ENCODE measurements around the gene LMO2. TPM values are rescaled to one million over a fixed set of nuclear protein-coding genes. Genes with fewer than 3 reads are reported as not detected.

The LMO2 gene
- total RNA-seq, 3 donors from 2014 or later (not counting 1 experiment from before 2014, with no cell fraction given), result 2.8 to 9.6 (median 5.6) TPM

GRCh38 chr11:33898957-33899356 is 7.1 kb upstream of the LMO2 start:
- H3K4me1 ChIP-seq (ENCODE audit: control insufficient read depth, insufficient read depth, low read length), result peaks cover 36% of the 10 kb centered on the region
- no peak for TF ChIP-seq CTCF (IDR thresholded peaks at IDR 0.05)
- 89% methylated on average over 2 of the region's 3 CpGs for WGBS (ENCODE audit: insufficient coverage)

GRCh38 chr11:33897761-33898375 is 6.0 kb upstream of the LMO2 start:
- 65% methylated on average over 4 of the region's 4 CpGs for WGBS (ENCODE audit: insufficient coverage)
- intact Hi-C loops (cut with micrococcal nuclease), result no loop called here

More at GRCh38 chr11:33898957-33899356, 7.1 kb upstream of the LMO2 start:
- Histone ChIP-seq H3K4me3 (ENCODE audit: low read length) (no peak overlapping the region), H3K27ac (ENCODE audit: low read length) (no peak overlapping the region), H3K36me3 (ENCODE audit: control insufficient read depth, insufficient read depth, low read length) (no peaks in the 10 kb centered on the region), H3K27me3 (ENCODE audit: control insufficient read depth, insufficient read depth, low read length) (peaks cover 35% of the 10 kb centered on the region), H3K9me3 (ENCODE audit: control insufficient read depth, insufficient read depth, low read length) (no peaks in the 10 kb centered on the region)
- no peak for ATAC-seq
- H3K9me3 Mint-ChIP-seq, result no peaks in the 10 kb centered on the region
- intact Hi-C loops (cut with micrococcal nuclease), result no loop called here
- no peak overlapping the region for H3K4me3 Mint-ChIP-seq
- H3K27ac Mint-ChIP-seq, result no peak overlapping the region
- peaks cover 12 to 23% of the 10 kb centered on the region in 2 donors for H3K4me1 Mint-ChIP-seq
- H3K27me3 Mint-ChIP-seq (ENCODE audit: low read depth in 2 of 2), result peaks cover 48 to 84% of the 10 kb centered on the region in 2 donors
- no peaks in the 10 kb centered on the region for H3K36me3 Mint-ChIP-seq
- DNase-seq, result no peak

GRCh38 chr11:33896911-33897310 is 5.0 kb upstream of the LMO2 start:
- H3K36me3 ChIP-seq (ENCODE audit: control insufficient read depth, insufficient read depth, low read length), result no peaks in the 10 kb centered on the region
- Mint-ChIP-seq H3K9me3 (no peaks in the 10 kb centered on the region), H3K27me3 (ENCODE audit: low read depth in 2 of 2) (peaks cover 50 to 84% of the 10 kb centered on the region in 2 donors), H3K36me3 (no peaks in the 10 kb centered on the region), H3K4me1 (peaks cover 32 to 43% of the 10 kb centered on the region in 2 donors), H3K27ac (no peak overlapping the region), H3K4me3 (no peak overlapping the region)
- DNase-seq (no peak), ATAC-seq (no peak)
- TF ChIP-seq CTCF (IDR thresholded peaks at IDR 0.05), result no peak
- H3K4me3 ChIP-seq (ENCODE audit: low read length), result no peak overlapping the region
- no peak overlapping the region for H3K27ac ChIP-seq (ENCODE audit: low read length)
- peaks cover 56% of the 10 kb centered on the region for H3K4me1 ChIP-seq (ENCODE audit: control insufficient read depth, insufficient read depth, low read length)
- no CpG with 5 or more reads among the region's 2 CpGs for WGBS (ENCODE audit: insufficient coverage)
- peaks cover 42% of the 10 kb centered on the region for H3K27me3 ChIP-seq (ENCODE audit: control insufficient read depth, insufficient read depth, low read length)
- intact Hi-C loops (cut with micrococcal nuclease), result no loop called here
- H3K9me3 ChIP-seq (ENCODE audit: control insufficient read depth, insufficient read depth, low read length), result no peaks in the 10 kb centered on the region

More at GRCh38 chr11:33897761-33898375, 6.0 kb upstream of the LMO2 start:
- no peaks in the 10 kb centered on the region for H3K36me3 Mint-ChIP-seq
- TF ChIP-seq CTCF (IDR thresholded peaks at IDR 0.05), result no peak
- peaks cover 33% of the 10 kb centered on the region for H3K27me3 ChIP-seq (ENCODE audit: control insufficient read depth, insufficient read depth, low read length)
- peaks cover 22 to 33% of the 10 kb centered on the region in 2 donors for H3K4me1 Mint-ChIP-seq
- H3K4me1 ChIP-seq (ENCODE audit: control insufficient read depth, insufficient read depth, low read length), result peaks cover 47% of the 10 kb centered on the region
- no peaks in the 10 kb centered on the region for H3K9me3 Mint-ChIP-seq
- H3K36me3 ChIP-seq (ENCODE audit: control insufficient read depth, insufficient read depth, low read length), result no peaks in the 10 kb centered on the region
- no peak overlapping the region for H3K27ac Mint-ChIP-seq
- no peak overlapping the region for H3K4me3 Mint-ChIP-seq
- ATAC-seq, result no peak
- no peak overlapping the region for H3K4me3 ChIP-seq (ENCODE audit: low read length)
- H3K27me3 Mint-ChIP-seq (ENCODE audit: low read depth in 2 of 2), result peaks cover 49 to 84% of the 10 kb centered on the region in 2 donors
- H3K27ac ChIP-seq (ENCODE audit: low read length), result no peak overlapping the region
- no peaks in the 10 kb centered on the region for H3K9me3 ChIP-seq (ENCODE audit: control insufficient read depth, insufficient read depth, low read length)
- DNase-seq, result no peak

- H3K27ac Mint-ChIP-seq, result no peak overlapping the region
- WGBS (ENCODE audit: insufficient coverage), result 92% methylated on average over 2 of the region's 2 CpGs
- H3K4me1 Mint-ChIP-seq, result peaks cover 37 to 50% of the 10 kb centered on the region in 2 donors
- H3K36me3 Mint-ChIP-seq, result no peaks in the 10 kb centered on the region
- no peaks in the 10 kb centered on the region for H3K36me3 ChIP-seq (ENCODE audit: control insufficient read depth, insufficient read depth, low read length)
- H3K4me1 ChIP-seq (ENCODE audit: control insufficient read depth, insufficient read depth, low read length), result peaks cover 63% of the 10 kb centered on the region
- H3K9me3 ChIP-seq (ENCODE audit: control insufficient read depth, insufficient read depth, low read length), result no peaks in the 10 kb centered on the region
- H3K9me3 Mint-ChIP-seq, result no peaks in the 10 kb centered on the region
- H3K27ac ChIP-seq (ENCODE audit: low read length), result no peak overlapping the region
- H3K27me3 Mint-ChIP-seq (ENCODE audit: low read depth in 2 of 2), result peaks cover 56 to 85% of the 10 kb centered on the region in 2 donors
- H3K4me3 ChIP-seq (ENCODE audit: low read length), result no peak overlapping the region
- no peak overlapping the region for H3K4me3 Mint-ChIP-seq
- DNase-seq (no peak), ATAC-seq (no peak)
- H3K27me3 ChIP-seq (ENCODE audit: control insufficient read depth, insufficient read depth, low read length), result peaks cover 47% of the 10 kb centered on the region
- TF ChIP-seq CTCF (IDR thresholded peaks at IDR 0.05), result no peak
- intact Hi-C loops (cut with micrococcal nuclease), result no loop called here
Observed at GRCh38 chr11:33895752-33896137, 3.9 kb upstream of the LMO2 start.

Measured in natural killer cell (primary cell).